HepG2 (cell line): Measurements from ENCODE around the gene SPHK2. TPM values are rescaled to one million over a fixed set of nuclear protein-coding genes. Genes with fewer than 3 reads are reported as not detected.

Experiments used
- BRF2 ChIP-seq: sonication (generic); formaldehyde crosslinking; IDR thresholded peaks from 2 replicates; pipeline ENCODE4 v1.8.1; 2022; ENCODE audit warnings: mild to moderate bottlenecking, missing genetic modification reagents
- CEBPB ChIP-seq: IDR thresholded peaks from 2 replicates; pipeline ENCODE4 v1.6.1; 2011; ENCODE audit warnings: low read depth, low read length, improper control_type of control experiment, borderline replicate concordance
- EHMT2 ChIP-seq: fragments of 200-600 bp; sonication (generic); IDR thresholded peaks from 2 replicates; pipeline ENCODE4 v1.7.0; 2017; ENCODE audit warnings: antibody characterized with exemption, low read depth, low read length, borderline replicate concordance
- ERF ChIP-seq: IDR thresholded peaks from 2 replicates; pipeline ENCODE4 v1.6.1; 2018; ENCODE audit warnings: missing biosample characterization, missing genetic modification reagents
- FOXO4 ChIP-seq: sonication (generic); formaldehyde crosslinking; conservative IDR thresholded peaks from 2 replicates; pipeline ENCODE4 v1.8.1; 2023; ENCODE audit warnings: missing genetic modification reagents
- HOMEZ ChIP-seq: IDR thresholded peaks from 2 replicates; pipeline ENCODE4 v1.6.1; 2016; ENCODE audit warnings: low read depth
- LCORL ChIP-seq, 2 experiments: fragments of 450-650 bp in 1 of 2; sonication (generic) in 1 of 2; formaldehyde crosslinking in 1 of 2; IDR thresholded peaks; 2 replicates each; pipeline versions ENCODE4 v1.5.0 to v1.6.1; 2017 to 2020; ENCODE audit warnings: antibody characterized with exemption in 1 of 2, missing genetic modification reagents in 1 of 2
- MAX ChIP-seq: IDR thresholded peaks from 2 replicates; pipeline ENCODE4 v1.6.1; 2012; ENCODE audit warnings: inconsistent platforms
- MYC ChIP-seq: sonication (generic); formaldehyde crosslinking; IDR thresholded peaks from 2 replicates; pipeline ENCODE4 v1.9.0; 2021; ENCODE audit warnings: missing genetic modification reagents, borderline replicate concordance
- NFKB2 ChIP-seq: sonication (generic); formaldehyde crosslinking; IDR thresholded peaks from 2 replicates; pipeline ENCODE4 v1.4.0; 2020; ENCODE audit warnings: missing genetic modification reagents, borderline replicate concordance
- NONO ChIP-seq, 2 experiments: fragments of 450-650 bp in 1 of 2; sonication (generic) in 1 of 2; formaldehyde crosslinking in 1 of 2; IDR thresholded peaks in 1 of 2; conservative IDR thresholded peaks in 1 of 2; 2 replicates each; pipeline versions ENCODE4 v1.6.1 to v1.8.0; 2017 to 2022; ENCODE audit warnings: mild to moderate bottlenecking in 1 of 2, missing genetic modification reagents in 1 of 2, moderate library complexity in 1 of 2
- NR2F6 ChIP-seq, 2 experiments: IDR thresholded peaks; 2 replicates each; pipeline ENCODE4 v1.6.1; 2016; ENCODE audit warnings: antibody characterized with exemption in 1 of 2, mild to moderate bottlenecking in 1 of 2
- THAP9 ChIP-seq: sonication (generic); formaldehyde crosslinking; IDR thresholded peaks from 2 replicates; pipeline ENCODE4; 2020; ENCODE audit warnings: missing genetic modification reagents, mild to moderate bottlenecking, borderline replicate concordance
- ZNF441 ChIP-seq: sonication (generic); formaldehyde crosslinking; IDR thresholded peaks from 2 replicates; pipeline ENCODE4 v1.7.0; 2021; ENCODE audit warnings: missing genetic modification reagents, borderline replicate concordance
- ZNF446 ChIP-seq: sonication (generic); formaldehyde crosslinking; IDR thresholded peaks from 2 replicates; pipeline ENCODE4 v1.5.0; 2020; ENCODE audit warnings: mild to moderate bottlenecking, missing genetic modification reagents
- ZNF687 ChIP-seq: sonication (generic); formaldehyde crosslinking; IDR thresholded peaks from 2 replicates; pipeline ENCODE4 v1.5.1; 2020; ENCODE audit warnings: mild to moderate bottlenecking, missing genetic modification reagents, moderate library complexity
- ZNF850 ChIP-seq: sonication (generic); formaldehyde crosslinking; conservative IDR thresholded peaks from 2 replicates; pipeline ENCODE4 v1.9.0; 2021; ENCODE audit warnings: mild to moderate bottlenecking, missing genetic modification reagents
- polyA plus RNA-seq, 8 experiments: library from polyadenylated mRNA; depleted of rRNA in 3 of 8; stranded (reverse) in 7 of 8; unstranded in 1 of 8; fragments of >200 nt; fragmentation: Illumina TruSeq in 4 of 8; extraction: Trizol in 4 of 8; gene quantifications; 2 replicates each; pipeline versions ENCODE4 v1.2.1 to v1.2.3, GENCODE V29; 2011 to 2016; ENCODE audit warnings: low read depth in 4 of 8, missing spikeins in 1 of 8, mixed read lengths in 1 of 8; ENCODE audit not compliant: insufficient read depth in 1 of 8
- total RNA-seq, 5 experiments: library from RNA; depleted of rRNA; stranded (reverse); fragments of >200 nt; fragmentation: Illumina TruSeq; extraction: Trizol; gene quantifications; 2 replicates each; pipeline ENCODE4 v1.2.3, GENCODE V29; 2016; ENCODE audit warnings: low read depth in 1 of 5

The SPHK2 gene
- total and polyA plus RNA-seq, 2 of the 13 experiments (the other 11 are each of a cell fraction or from before 2014, with no cell fraction given), result 2.9 to 14.4 TPM

GRCh38 chr19:48627201-48627864 lies 8.0 kb downstream of the SPHK2 start (continued):
- TF ChIP-seq THAP9 (CRISPR knock-in tag) (no peak), BRF2 (CRISPR knock-in tag) (no peak), ERF (CRISPR knock-in tag) (no peak), NFKB2 (CRISPR knock-in tag) (no peak), ZNF441 (CRISPR knock-in tag) (no peak), ZNF687 (CRISPR knock-in tag) (peak; percentile 97), NR2F6 (IDR thresholded peaks at IDR 0.05) (peak; percentile 44), NR2F6 (CRISPR knock-in tag; IDR thresholded peaks at IDR 0.05) (peak; percentile 63; the same call in 1 of the 2 replicates), FOXO4 (CRISPR knock-in tag) (no peak), ZNF850 (CRISPR knock-in tag) (no peak), EHMT2 (no peak), MAX (peak; percentile 86), NONO (IDR thresholded peaks at IDR 0.05) (no peak), NONO (CRISPR knock-in tag; conservative IDR thresholded peaks at IDR 0.05) (no peak), ZNF446 (CRISPR knock-in tag) (no peak), HOMEZ (CRISPR knock-in tag) (no peak), LCORL (IDR thresholded peaks at IDR 0.05) (no peak), LCORL (CRISPR knock-in tag; IDR thresholded peaks at IDR 0.05) (peak; percentile 59; the same call in 1 of the 2 replicates), MYC (CRISPR knock-in tag) (peak; percentile 45), CEBPB (no peak)
